Left ventricle myocardium inferior (tissue), 1 donor: ENCODE results near the gene KLK2. TPM values are rescaled to one million over a fixed set of nuclear protein-coding genes. Genes with fewer than 3 reads are reported as not detected.

Source experiments
- DNase-seq: peaks from one replicate; pipeline ENCODE4 v3.0.0-alpha.2; 2020
- H3K27ac ChIP-seq: fragments of 200-600 bp; replicated peaks from 2 replicates; pipeline ENCODE4 v1.8.0; 2021
- H3K27me3 ChIP-seq: fragments of 200-600 bp; 2 replicates; pipeline ENCODE4 v1.8.0; 2021; ENCODE audit warnings: low read depth
- H3K36me3 ChIP-seq: fragments of 200-600 bp; 2 replicates; pipeline ENCODE4 v1.8.0; 2021
- H3K4me1 ChIP-seq: fragments of 200-600 bp; 2 replicates; pipeline ENCODE4 v1.8.0; 2021
- H3K4me3 ChIP-seq: fragments of 200-600 bp; 2 replicates; pipeline ENCODE4 v1.8.0; 2021; ENCODE audit warnings: mild to moderate bottlenecking, moderate library complexity
- H3K9me3 ChIP-seq: fragments of 200-600 bp; replicated peaks from 2 replicates; pipeline ENCODE4 v1.8.0; 2021
- intact Hi-C: fragments of 100-400 bp; cut with micrococcal nuclease; formaldehyde crosslinking; loops from one replicate; pipeline ENCODE4 v1.11.0; 2022
- total RNA-seq: library from RNA; stranded (reverse); fragmentation: NEBNext Ultra II Directional; extraction: Animal tissue kit (Norgen Biotek cat#: 25700); gene quantifications from one replicate; pipeline ENCODE4 v1.2.1, GENCODE V29; 2021
- TF ChIP-seq, protein P1 (sequence below): fragments of 200-600 bp; IDR thresholded peaks from 2 replicates; pipeline ENCODE4 v1.8.0; 2021; ENCODE audit warnings: antibody characterized with exemption, mild to moderate bottlenecking, borderline replicate concordance
- donor health status: DM: no; HTN: yes; CAD: no; lungs with severe emphysema.

KLK2 gene
- total RNA-seq, 1 donor from 2014 or later = not detected

DNA sequence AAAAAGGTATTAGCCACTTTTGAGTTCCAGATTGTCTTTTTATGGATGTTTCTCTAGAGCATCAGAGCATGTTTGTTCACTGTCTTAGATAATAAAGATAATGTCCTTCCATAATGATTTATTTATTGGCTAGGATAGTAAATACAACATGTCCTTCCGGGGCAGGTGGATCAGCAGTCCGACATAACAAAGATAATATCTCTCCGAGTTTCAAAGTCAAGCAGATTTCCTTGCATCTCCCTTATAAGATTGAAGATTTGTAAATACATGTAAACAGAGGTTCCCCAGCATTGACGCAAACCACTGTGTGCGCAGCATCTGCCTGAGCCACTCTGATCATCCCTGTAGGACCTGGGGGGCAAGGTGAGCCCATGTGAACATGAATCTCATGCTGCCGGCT lies 31.1 kb upstream of the KLK2 start:
- TF ChIP-seq, protein P1, sequence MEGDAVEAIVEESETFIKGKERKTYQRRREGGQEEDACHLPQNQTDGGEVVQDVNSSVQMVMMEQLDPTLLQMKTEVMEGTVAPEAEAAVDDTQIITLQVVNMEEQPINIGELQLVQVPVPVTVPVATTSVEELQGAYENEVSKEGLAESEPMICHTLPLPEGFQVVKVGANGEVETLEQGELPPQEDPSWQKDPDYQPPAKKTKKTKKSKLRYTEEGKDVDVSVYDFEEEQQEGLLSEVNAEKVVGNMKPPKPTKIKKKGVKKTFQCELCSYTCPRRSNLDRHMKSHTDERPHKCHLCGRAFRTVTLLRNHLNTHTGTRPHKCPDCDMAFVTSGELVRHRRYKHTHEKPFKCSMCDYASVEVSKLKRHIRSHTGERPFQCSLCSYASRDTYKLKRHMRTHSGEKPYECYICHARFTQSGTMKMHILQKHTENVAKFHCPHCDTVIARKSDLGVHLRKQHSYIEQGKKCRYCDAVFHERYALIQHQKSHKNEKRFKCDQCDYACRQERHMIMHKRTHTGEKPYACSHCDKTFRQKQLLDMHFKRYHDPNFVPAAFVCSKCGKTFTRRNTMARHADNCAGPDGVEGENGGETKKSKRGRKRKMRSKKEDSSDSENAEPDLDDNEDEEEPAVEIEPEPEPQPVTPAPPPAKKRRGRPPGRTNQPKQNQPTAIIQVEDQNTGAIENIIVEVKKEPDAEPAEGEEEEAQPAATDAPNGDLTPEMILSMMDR = no peak
- no peak overlapping the region for H3K4me3 ChIP-seq
- H3K36me3 ChIP-seq = no peaks in the 10 kb centered on the region
- H3K9me3 ChIP-seq = peaks cover 34% of the 10 kb centered on the region
- intact Hi-C loops = no loop called here
- H3K4me1 ChIP-seq = no peaks in the 10 kb centered on the region
- H3K27me3 ChIP-seq = peaks cover 24% of the 10 kb centered on the region
- no peak for DNase-seq
- H3K27ac ChIP-seq = no peak overlapping the region

DNA sequence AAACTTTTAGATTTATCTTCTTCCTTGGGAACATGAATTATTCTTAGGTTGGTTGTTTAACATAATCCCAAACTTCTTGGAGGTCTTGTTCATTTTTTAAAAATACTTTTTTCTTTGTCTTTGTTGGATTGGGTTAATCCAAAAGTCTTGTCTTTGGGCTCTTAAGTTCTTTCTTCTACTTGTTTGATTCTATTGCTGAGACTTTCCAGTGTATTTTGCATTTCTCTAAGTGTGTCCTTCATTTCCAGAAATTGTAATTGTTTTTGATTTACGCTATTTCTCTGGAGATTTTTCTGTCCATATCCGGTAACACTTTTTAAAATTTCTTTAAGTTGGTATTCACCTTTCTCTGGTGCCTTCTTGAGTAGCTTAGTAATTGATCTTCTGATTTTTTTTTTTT lies 30.0 kb upstream of the KLK2 start:
- no peak overlapping the region for H3K27ac ChIP-seq
- peaks cover 34% of the 10 kb centered on the region for H3K9me3 ChIP-seq
- DNase-seq = no peak
- no peaks in the 10 kb centered on the region for H3K4me1 ChIP-seq
- peaks cover 26% of the 10 kb centered on the region for H3K27me3 ChIP-seq
- H3K4me3 ChIP-seq = no peak overlapping the region
- TF ChIP-seq, protein P1 = no peak
- intact Hi-C loops = no loop called here
- H3K36me3 ChIP-seq = no peaks in the 10 kb centered on the region

DNA sequence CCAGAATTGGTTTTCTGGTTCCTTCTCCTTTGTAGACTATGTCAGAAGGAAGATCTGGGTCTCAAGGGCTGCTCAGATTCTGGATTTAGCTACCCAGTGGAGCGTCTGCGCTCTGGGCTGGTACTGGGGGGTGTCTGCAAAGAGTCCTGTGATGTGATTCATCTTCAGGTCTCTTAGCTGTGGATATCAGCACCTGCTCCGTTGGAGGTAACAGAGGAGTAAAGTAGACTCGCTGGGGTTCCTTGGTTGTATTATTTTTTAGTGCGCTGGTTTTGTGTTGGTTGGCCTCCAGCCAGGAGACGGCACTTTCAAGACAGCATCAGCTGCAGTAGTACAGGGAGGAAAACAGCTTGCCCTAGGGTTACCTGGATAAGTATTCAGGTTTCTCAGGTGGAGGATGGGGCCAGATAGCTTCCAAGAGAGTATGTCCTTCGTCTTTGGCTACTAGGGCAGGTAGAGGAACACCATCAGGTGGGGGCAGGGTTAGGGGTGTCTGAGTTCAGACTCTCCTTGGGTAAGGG lies 29.5 kb upstream of the KLK2 start:
- peaks cover 34% of the 10 kb centered on the region for H3K9me3 ChIP-seq
- TF ChIP-seq, protein P1 = no peak
- H3K27me3 ChIP-seq = peaks cover 30% of the 10 kb centered on the region
- no peak for DNase-seq
- H3K4me1 ChIP-seq = no peaks in the 10 kb centered on the region
- H3K27ac ChIP-seq = no peak overlapping the region
- intact Hi-C loops = no loop called here
- H3K36me3 ChIP-seq = no peaks in the 10 kb centered on the region
- H3K4me3 ChIP-seq = no peak overlapping the region

DNA sequence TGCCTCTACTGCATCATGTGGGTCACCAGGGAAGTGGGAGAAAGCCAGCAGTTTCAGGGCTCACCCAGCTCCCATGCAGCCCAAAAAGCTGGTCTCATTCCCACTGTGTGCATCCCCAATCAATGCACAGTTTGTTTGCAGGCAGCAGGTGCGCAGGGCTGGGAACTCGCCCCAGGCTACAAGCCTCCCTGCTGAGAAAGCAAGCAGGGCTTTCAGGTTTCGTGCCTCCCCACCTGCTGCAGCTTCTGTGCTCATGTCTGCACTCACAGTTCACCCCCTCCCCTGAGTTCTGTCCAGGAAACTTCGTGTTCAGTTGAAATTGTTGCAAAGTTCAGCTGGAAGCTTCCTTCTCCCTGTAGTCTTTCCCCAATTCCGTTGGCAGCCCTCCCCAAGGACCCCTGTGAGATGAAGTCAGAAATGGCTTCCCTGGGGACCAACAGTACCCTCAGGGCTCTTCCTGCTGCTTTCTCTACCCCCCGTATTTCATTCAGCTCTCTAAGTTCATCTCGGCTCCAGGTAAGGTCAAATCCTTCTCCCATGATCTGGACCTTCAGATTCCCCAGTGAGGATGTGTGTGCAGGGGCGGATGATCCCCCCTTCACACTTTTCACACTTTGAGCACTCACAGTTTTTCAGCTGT lies 28.8 kb upstream of the KLK2 start:
- no peak overlapping the region for H3K4me3 ChIP-seq
- TF ChIP-seq, protein P1 = no peak
- no peak for DNase-seq

DNA sequence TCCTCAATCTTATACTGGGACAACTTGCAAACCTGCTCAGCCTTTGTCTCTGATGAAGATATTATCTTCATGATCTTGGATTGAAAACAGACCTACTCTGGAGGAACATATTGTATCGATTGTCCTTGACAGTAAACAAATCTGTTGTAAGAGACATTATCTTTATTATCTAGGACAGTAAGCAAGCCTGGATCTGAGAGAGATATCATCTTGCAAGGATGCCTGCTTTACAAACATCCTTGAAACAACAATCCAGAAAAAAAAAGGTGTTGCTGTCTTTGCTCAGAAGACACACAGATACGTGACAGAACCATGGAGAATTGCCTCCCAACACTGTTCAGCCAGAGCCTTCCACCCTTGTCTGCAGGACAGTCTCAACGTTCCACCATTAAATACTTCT lies 22.5 kb upstream of the KLK2 start:
- Histone ChIP-seq H3K4me1 (no peaks in the 10 kb centered on the region), H3K27ac (no peak overlapping the region), H3K9me3 (no peaks in the 10 kb centered on the region), H3K27me3 (peaks cover 88% of the 10 kb centered on the region), H3K36me3 (no peaks in the 10 kb centered on the region), H3K4me3 (no peak overlapping the region)
- intact Hi-C loops = no loop called here
- DNase-seq = no peak
- TF ChIP-seq, protein P1 = no peak

More for the DNA sequence above, 28.8 kb upstream of the KLK2 start:
- H3K9me3 ChIP-seq = peaks cover 34% of the 10 kb centered on the region
- no peaks in the 10 kb centered on the region for H3K4me1 ChIP-seq
- H3K36me3 ChIP-seq = no peaks in the 10 kb centered on the region
- intact Hi-C loops = no loop called here
- H3K27ac ChIP-seq = no peak overlapping the region
- peaks cover 36% of the 10 kb centered on the region for H3K27me3 ChIP-seq
